Stimulated activated CD4-positive, alpha-beta T cell treated with anti-CD3 and anti-CD28 coated beads, Interleukin-1b, Interleukin-23, amount 100 ng/mL, for 1 hour (primary cell): ENCODE data around the gene AMACR.

Experiments used
- DNase-seq, 2 donors: peaks; one replicate each; pipeline ENCODE4 v3.0.0-alpha.2; 2020; ENCODE audit warnings: low read depth in 2 of 2

The AMACR gene

DNA sequence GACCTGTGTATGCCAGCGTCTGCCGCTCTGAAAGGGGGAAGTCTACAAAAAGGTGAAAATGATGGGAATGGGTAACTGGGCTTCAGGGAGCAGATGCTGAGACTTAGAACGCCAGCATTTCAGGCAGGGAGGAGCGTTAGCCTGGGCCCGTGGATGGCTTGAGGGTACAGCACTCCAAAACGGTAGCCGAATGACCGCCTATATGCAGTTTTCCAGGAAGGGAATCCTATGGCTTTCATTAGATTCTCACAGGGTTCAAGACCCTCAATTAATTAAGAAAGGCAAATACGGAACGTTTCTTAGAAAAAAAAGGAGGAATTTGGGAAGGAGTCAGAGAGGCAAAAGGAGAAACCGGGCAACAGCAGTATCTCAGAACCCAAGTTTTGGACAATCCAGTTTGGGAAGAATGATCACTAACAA, 639 bp downstream of the AMACR start:
- no peak for DNase-seq

DNA sequence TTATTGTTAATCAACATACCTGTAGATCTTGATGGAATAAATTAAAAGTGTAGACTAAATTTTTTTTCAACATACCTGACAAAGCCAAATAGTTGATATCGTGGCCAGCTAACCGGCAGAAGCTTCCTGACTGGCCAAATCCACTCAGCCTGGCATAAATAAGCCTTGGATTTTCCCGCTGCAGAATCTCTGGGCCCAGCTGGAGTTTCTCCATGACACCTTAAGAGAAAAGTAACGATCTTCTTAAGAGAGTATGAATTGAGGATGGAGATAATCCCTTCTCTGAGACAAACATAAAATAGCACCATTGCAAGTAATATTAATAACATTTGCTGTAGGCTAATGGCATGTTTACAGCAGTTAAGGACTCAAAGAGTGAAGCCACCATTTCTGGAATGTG, 2.2 kb downstream of the AMACR start:
- no peak for DNase-seq

DNA sequence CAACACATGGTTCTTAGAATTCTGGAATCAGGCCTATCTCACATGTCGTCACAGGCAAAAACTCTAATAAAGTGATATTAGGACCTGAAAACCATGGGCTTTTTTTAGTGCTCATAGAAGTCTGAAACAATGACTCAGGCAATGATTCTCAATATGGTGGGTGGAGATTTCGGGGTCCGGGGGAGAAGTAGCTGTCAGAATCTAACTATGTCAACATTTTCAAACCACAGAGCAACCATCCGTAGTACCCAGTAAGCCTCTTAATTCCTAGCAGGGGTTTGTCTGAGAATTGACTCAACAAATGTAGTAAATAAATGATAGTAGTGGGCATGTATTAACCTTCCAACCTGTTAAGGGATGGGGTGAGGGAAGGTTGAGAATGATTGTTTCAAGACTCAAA, 2.6 kb downstream of the AMACR start:
- DNase-seq = no peak

DNA sequence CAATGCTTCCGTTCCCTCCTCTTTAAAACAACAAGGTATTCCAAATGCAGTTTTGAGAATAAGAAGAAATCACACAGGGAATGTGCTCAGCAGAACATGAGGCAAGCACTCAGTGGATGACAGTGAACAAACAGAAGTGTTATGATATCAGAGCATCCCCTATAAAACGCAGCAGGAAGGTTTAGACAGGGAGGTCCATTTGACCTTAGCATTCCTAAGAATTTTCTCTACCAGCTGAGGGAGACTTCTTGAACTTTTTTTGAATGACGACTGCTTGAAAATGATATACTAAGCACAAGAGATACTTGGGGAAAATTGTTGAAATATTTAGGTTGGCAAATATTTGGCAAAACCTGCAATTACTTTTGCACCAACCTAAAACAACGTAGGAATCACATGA, 3.9 kb downstream of the AMACR start:
- no peak for DNase-seq

DNA sequence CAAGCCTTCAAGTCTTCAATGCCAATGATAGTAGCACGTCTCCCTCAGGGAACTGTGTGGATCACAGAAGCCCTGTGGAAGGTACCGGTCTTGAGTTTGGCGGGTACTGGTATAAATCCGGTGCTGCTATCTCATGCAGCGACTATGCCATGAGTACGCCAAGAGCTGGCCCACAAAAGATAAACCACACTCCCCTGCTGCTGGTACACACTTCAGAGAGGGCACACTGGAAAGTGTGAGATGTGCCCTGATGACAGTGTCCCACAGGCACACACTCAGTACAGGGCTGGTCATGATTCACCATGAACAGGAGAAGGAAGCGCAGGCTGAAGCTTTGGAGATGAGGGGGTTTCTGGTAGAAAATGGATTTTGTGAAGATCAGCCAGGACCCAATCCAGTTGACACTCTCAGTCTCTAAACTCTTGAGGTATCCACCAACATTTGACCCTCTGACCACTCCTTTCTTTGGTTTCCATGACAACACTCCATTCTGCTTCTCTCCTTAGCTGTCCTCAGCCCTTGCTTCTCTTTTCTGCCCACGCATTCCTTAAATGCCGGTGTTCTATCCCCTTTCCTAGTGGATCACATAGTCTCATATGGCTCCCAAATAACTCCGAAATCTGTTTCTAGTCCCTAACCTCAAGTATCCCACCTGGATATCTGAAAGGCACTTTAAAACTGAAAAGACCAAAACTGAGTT, 5.1 kb downstream of the AMACR start:
- DNase-seq = no peak

DNA sequence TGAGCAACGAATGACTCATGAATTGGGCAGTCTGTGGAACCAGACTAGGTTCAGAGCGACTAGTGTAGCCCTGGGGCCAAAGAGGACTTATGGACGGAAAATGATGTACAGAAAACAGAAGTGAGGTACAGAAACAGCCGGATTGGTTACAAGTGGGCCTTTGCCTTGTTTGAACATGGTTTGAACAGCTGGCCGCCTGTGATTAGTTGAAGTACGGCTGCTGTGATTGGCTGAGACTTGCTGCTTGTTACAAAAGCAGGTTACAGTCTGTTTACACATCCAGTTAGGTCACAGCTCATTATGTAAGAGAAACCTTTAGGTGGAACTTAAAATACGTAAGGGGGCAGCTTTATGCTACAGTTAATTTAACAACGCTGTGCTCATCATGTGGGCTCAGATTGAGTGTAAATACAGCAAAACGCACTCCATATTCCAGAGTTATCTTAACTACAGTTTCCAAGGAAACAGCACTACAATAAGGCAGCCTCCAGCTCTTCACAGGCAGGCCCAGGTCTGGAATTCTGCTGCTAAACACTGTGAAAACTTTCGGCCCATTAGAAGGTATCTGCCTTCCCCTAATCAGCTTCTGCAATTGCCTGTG, 6.5 kb downstream of the AMACR start:
- no peak for DNase-seq

DNA sequence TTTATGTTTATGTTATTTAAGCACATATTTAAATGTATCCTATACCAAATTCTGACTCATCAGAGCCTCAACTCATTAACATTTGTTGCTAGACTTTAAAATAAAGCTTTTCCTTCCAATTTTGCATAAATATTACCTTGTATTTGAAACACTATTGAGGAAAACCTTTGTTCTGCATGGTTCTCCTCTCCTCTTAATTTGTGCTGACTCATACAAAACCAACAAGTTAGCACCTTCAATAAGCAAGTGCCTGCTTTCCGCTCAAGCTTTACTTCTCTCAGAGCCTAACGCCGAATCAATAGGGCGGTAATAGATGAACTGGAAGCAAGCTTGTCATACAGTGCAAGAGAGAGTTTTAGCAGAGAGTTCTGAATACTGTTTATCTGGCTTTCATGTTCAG, 7.9 kb downstream of the AMACR start:
- no peak for DNase-seq

DNA sequence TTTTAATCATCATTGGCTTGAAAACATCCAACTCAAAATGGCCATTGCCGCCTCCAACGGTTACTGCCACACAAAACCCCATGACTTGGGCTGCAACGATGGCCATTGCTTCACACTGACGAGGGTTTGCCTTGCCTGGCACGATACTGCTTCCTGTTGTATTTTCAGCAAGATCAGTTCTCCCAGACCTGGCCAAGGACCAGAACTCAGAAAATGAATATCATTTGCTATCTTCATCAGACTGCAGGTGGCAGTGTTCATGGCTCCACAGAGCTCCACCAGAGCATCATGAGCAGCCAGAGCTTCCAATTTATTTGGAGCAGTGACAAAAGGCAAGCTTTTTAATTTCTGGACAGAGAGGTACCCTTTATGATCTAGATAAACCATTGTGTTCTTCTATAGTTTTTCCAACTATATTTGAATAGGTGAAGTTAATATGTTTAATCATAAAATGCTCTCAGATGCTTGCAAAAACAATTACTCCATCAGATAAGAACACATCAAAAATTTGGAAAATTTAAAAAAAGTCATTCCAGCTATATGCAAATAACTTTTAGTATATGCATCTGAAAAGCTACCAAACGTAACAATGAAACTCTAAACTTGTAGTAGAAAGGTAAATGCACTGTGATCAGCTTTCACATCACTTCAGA, 10.4 kb downstream of the AMACR start:
- no peak for DNase-seq

DNA sequence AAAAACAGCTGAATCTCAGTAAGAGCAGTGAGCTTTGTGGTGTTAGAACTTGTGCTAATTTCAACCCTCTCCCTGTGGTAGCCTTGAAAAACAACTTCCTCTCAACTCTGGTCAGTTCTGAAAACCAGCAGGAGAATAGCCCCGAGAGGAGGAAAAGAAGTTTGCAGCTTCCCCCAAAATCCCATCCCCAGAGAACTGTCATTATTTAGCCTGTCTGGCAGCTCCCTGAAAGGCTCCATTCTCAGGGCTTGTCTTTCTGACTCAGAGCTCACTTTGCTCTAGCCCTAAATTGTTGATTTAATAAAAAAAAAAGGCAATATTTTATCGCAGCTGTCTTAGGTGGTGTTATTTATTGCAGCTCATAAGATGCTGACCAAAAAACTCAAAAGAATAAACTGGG, 12.0 kb downstream of the AMACR start:
- no peak for DNase-seq

DNA sequence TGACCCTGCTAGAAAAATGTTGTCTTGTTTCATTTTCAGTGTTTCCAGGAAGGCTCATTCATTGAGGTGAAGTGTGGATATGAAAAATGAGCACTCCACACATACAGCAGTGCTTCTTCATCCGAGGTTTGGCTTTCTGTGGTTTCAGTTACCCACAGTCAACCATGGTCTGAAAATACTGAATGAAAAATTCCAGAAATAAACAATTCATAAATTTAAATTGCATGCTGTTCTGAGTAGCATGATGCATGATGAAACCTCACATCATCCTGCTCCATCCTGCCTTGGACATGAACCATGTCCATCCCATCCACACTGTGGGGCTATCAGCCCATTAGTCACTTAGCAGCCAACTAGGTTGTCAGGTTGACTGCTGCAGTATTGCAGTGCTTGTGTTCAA, 13.0 kb downstream of the AMACR start:
- no peak for DNase-seq

DNA sequence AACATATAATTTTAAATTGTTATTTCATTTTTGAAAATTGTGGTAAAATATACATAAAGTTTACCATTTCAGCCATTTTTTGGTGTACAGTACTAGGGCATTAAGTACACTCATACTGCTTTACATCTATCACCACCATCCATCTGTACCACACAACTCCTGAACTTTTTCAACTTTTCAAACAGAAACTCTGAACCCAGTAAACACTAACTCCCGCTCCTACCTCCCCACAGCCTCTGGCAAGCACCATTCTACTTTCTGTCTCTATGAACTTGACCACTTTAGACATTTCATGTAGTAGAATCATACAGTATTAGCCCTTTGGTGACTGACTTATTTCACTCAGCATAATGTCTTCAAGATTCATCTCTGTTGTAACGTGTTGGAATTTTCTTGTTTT, 15.0 kb downstream of the AMACR start:
- no peak for DNase-seq

DNA sequence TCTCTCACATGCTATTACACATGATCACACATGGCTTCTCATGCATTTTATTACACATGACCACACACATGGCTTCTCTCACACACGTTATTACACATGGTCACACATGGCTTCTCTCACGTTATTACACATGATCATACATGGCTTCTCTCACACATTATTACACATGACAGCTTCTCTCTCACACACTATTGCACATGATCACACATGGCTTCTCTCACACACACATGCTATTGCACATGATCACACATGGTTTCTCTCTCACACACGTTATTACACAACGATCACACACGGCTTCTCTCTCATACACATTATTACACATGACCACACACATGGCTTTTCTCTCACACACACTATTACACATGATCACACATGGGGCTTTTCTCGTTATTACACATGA, 22.4 kb downstream of the AMACR start:
- DNase-seq = no peak

DNA sequence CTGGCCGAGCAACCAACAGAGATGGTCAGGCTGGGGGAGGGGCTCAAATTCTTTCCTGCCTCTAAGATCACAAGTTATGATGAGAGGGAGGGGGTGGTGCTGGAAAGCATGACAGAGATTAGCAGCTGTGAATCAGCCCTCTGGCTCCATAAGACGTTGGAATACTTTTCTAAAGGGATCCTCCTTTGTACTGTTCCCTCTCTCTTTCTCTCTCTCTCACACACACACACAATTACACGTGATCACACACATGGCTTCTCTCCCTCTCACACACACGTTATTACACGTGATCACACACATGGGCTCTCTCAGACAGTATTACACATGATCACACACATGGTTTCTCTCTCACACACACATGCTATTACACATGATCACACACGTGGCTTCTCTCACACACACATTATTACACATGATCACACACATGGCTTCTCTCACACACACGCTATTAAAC, 23.2 kb downstream of the AMACR start, which contains the start of gene SLC45A2:
SLC45A2 (minus strand) TSS at position 23 of the 454 bp plus-strand sequence. CDS start 110 bp downstream, outside the sequence.
- no peak for DNase-seq

DNA sequence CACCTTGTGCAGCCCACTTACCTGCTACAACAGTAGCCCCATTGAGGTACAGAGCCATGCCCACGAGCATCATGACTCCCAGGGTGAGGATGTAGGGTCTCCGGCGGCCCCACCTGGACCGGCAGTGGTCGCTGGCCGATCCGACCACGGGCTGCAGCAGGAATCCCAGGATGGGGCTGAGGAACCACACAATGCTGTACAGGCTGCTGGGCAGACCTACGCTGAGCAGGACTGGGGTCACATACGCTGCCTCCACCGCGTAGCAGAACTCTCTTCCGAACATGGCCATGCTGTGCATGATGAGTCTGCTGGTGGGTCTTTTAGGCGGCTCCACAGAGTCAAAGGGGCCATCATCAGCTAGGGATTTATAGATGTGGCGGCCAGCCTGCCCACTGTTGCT, 23.7 kb downstream of the AMACR start:
- no peak for DNase-seq

DNA sequence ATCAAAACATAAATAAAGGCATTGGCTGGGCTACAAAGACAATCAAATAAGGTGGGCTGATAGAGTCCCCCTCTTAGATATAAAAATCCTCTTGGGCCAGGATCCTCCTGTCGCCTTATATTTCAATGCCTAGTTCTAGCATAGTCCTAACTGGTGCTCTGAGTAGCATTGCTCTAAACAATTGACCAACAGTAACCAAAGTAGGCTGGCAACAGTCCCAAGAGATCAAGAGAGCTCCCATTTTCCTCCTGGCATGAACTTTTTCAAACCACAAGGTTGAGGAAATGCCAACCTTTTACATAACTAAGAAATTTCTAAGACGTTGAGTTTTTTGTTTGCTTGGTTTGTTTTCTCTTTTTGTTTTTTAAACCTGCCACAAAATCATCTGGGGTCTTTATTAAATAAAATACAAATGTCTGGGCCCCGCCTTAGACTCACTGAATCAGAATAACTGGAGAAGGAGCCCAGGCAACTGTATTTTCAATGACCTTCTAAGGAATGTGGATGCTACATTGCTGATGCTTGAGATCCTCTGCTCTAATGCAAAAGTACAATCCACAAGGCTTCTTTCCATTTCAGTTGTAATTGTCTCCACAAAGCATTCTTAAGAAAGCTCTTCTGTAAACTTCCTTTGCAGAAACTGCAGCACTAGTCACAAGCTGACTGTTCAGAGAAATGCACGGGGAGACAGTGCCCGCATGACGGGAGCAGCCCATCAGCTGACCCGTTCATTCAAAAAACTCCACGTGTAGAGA, 26.3 kb downstream of the AMACR start:
- no peak for DNase-seq

DNA sequence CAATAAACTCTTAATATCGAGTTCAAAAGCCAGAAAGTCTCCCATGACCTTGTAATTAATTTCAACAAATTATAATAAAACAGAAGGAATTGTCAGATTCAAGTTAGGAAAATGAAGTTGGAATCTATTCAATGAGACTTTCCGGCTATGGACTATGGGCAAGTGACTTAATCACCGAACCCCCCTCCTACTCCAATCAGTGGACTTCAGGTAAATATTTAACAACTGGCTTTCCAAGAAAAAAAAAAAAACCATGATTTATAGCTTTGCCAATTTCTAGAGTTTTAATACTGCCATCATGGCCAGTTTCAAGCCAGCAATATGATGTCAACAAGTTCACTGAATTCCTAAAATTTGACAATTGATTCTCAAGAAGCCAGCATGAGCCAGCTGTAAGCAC, 27.8 kb downstream of the AMACR start:
- no peak for DNase-seq

DNA sequence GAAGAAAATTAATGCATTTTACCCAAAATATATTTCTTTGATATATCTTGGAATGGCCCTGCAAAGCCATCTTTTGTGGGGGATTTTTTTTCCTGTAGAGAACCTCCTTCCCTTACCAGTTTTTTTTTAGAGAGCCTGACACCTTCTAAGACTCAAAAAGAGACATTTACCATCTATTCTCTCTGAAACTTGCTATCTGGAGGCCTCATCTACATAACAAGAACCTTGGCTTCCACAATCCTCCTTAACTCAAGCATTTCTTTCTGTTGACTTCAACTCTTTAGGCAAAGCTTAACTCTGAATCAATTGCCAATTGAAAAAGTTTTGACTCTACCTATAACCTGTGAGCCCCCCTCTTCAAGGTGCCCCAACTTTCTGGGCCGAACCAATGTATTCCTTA, 29.5 kb downstream of the AMACR start:
- DNase-seq = no peak

DNA sequence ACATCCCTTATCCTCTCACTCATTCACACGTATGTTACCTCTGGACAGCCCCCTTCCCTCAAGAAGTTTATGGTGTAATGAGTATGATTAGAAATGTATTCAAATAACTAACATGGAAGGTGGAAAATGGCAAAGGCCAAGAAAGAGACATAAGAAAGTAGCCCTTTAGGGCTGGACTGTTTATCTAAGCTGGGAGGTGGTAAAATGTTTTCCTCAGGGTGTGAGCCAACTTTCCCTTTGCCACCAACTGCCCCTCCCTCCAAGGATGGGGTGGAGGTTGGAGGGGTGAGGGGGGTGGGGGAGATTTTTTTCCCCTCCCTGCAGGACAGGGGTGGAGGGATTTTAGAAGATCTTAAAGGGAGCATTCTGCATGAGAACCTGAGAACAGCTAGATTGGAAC, 31.5 kb downstream of the AMACR start:
- no peak for DNase-seq

DNA sequence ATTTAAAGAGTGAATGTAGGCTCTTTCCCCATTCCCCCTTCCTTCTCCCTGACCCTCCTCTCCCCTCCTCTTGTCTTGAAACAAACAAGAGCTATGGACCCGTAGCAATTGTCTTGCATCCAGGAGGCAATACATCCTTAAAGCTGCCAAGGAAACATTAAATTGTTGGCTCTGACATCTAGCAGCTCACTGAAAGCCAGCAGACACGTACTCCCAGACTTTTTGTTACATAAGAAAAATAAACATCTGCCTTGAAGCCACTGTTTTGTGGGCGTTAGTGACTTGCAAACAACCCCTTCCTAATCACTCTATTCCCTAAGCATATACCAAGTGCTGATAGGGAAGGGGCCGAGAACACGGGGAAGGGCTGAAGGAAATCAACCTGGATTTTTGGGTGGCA, 32.0 kb downstream of the AMACR start:
- DNase-seq = no peak

DNA sequence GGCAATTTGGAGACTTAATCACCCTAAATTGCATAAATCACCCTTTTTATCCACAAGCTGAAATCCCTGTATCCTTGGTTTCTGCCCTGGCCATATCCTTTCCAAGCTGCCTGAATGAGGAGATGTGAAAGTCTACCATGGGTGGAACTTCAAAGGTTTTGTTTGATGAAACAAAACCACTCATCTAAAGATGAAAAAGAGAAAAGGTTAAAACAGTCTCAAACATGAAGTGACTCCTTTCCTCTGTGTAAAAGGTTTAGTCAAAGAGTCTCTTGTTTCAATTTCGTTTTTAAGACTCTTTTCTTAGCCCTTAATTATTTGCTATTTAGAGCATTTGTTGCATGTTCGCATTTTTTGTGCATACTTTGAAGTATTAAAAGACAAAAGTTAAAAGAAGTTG, 34.6 kb downstream of the AMACR start:
- DNase-seq = no peak

DNA sequence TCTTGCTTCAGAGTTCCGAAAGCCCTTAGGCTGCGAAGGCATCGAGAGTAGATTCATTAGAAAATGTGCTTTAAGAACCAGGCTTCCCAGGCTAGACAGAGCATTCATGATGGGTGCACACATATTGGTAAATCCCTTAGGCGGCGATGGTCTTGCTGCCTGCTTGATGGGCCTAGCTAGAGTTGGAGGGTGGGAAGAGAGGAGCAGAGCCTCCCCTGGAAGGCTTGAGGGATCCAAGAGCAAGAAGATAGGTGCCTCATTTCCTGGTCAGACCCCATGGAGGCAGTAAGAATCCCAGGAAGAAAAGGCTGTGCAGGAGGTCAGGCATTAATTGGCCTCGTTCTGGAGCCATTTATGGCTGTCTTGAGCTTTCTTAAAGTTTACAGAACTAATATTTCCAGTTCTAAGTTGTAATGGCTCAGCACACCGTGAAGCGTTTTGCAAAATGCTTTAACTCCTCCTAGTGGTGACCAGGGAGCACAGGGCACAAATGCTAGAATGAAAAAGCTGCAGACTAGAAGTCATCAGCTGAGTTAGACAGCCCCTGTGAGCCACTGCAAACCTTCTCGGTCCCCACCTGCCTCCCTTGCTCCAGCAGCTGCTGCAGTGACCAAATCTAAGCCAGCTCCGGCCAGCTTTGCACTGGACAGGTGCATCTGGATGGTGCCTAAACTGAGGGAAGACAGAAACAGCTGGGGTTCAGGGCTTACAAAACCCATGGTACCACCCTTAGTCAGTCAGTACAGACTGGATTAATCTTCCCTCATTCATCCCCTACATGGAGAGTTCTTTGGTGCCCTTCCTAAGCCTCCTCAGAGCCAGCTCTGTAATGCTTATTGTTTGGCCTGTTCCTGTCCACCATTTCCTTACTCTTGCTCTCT, 38.0 kb downstream of the AMACR start:
- no peak for DNase-seq
